ENCODE measurements around the gene LHFPL2.

LHFPL2 gene

GRCh38 chr5:78610163-78610583, 38.4 kb downstream of the LHFPL2 start:
- no peaks in the 10 kb centered on the region for H3K9me3 Mint-ChIP-seq
- H3K27ac Mint-ChIP-seq, result no peak overlapping the region
- no peak for ATAC-seq
- H3K4me1 Mint-ChIP-seq, result no peaks in the 10 kb centered on the region
- H3K36me3 Mint-ChIP-seq (ENCODE audit: low read depth), result no peaks in the 10 kb centered on the region
- peaks cover 4% of the 10 kb centered on the region for H3K27me3 Mint-ChIP-seq
- no peak overlapping the region for H3K4me3 Mint-ChIP-seq
- no peak for DNase-seq

GRCh38 chr5:78607864-78608263, 40.7 kb downstream of the LHFPL2 start:
- DNase-seq (no peak), ATAC-seq (no peak)
- Mint-ChIP-seq H3K4me1 (no peaks in the 10 kb centered on the region), H3K36me3 (ENCODE audit: low read depth) (no peaks in the 10 kb centered on the region), H3K27me3 (peaks cover 4% of the 10 kb centered on the region), H3K27ac (no peak overlapping the region), H3K4me3 (no peak overlapping the region), H3K9me3 (no peaks in the 10 kb centered on the region)

GRCh38 chr5:78606241-78606640, 42.3 kb downstream of the LHFPL2 start:
- peaks cover 4% of the 10 kb centered on the region for H3K27me3 Mint-ChIP-seq

GRCh38 chr5:78605611-78606010, 43.0 kb downstream of the LHFPL2 start:
- ATAC-seq (no peak), DNase-seq (no peak)
- peaks cover 4% of the 10 kb centered on the region for H3K27me3 Mint-ChIP-seq
- no peaks in the 10 kb centered on the region for H3K4me1 Mint-ChIP-seq
- H3K4me3 Mint-ChIP-seq, result no peak overlapping the region
- H3K27ac Mint-ChIP-seq, result no peak overlapping the region
- H3K9me3 Mint-ChIP-seq, result no peaks in the 10 kb centered on the region
- H3K36me3 Mint-ChIP-seq (ENCODE audit: low read depth), result no peaks in the 10 kb centered on the region

More at GRCh38 chr5:78606241-78606640, 42.3 kb downstream of the LHFPL2 start:
- no peak overlapping the region for H3K4me3 Mint-ChIP-seq
- H3K9me3 Mint-ChIP-seq, result no peaks in the 10 kb centered on the region
- DNase-seq, result no peak
- ATAC-seq, result no peak
- H3K36me3 Mint-ChIP-seq (ENCODE audit: low read depth), result no peaks in the 10 kb centered on the region
- H3K4me1 Mint-ChIP-seq, result no peaks in the 10 kb centered on the region
- H3K27ac Mint-ChIP-seq, result no peak overlapping the region

- Mint-ChIP-seq H3K27ac (no peak overlapping the region), H3K9me3 (no peaks in the 10 kb centered on the region), H3K36me3 (ENCODE audit: low read depth) (no peaks in the 10 kb centered on the region)
Measured at GRCh38 chr5:78604689-78605285, 43.8 kb downstream of the LHFPL2 start.

GRCh38 chr5:78603636-78604175, 44.9 kb downstream of the LHFPL2 start:
- no peak for DNase-seq
- Mint-ChIP-seq H3K36me3 (ENCODE audit: low read depth) (no peaks in the 10 kb centered on the region), H3K4me3 (no peak overlapping the region)

More at GRCh38 chr5:78604689-78605285, 43.8 kb downstream of the LHFPL2 start:
- Mint-ChIP-seq H3K4me3 (no peak overlapping the region), H3K4me1 (no peaks in the 10 kb centered on the region), H3K27me3 (peaks cover 4% of the 10 kb centered on the region)
- ATAC-seq, result no peak
- no peak for DNase-seq

GRCh38 chr5:78602400-78602799, 46.2 kb downstream of the LHFPL2 start:
- Mint-ChIP-seq H3K27me3 (peaks cover under 1% of the 10 kb centered on the region), H3K27ac (no peak overlapping the region), H3K4me3 (no peak overlapping the region), H3K4me1 (no peaks in the 10 kb centered on the region), H3K36me3 (ENCODE audit: low read depth) (no peaks in the 10 kb centered on the region), H3K9me3 (no peaks in the 10 kb centered on the region)
- ATAC-seq, result no peak
- DNase-seq, result no peak

More at GRCh38 chr5:78603636-78604175, 44.9 kb downstream of the LHFPL2 start:
- Mint-ChIP-seq H3K4me1 (no peaks in the 10 kb centered on the region), H3K27me3 (peaks cover 4% of the 10 kb centered on the region), H3K9me3 (no peaks in the 10 kb centered on the region), H3K27ac (no peak overlapping the region)
- no peak for ATAC-seq

- DNase-seq (no peak), ATAC-seq (no peak)
- Mint-ChIP-seq H3K27me3 (no peaks in the 10 kb centered on the region), H3K4me3 (no peak overlapping the region), H3K27ac (no peak overlapping the region), H3K4me1 (no peaks in the 10 kb centered on the region), H3K36me3 (ENCODE audit: low read depth) (no peaks in the 10 kb centered on the region), H3K9me3 (no peaks in the 10 kb centered on the region)
Measured at GRCh38 chr5:78601559-78602314, 46.8 kb downstream of the LHFPL2 start.

- Mint-ChIP-seq H3K4me3 (no peak overlapping the region), H3K27me3 (no peaks in the 10 kb centered on the region), H3K36me3 (ENCODE audit: low read depth) (no peaks in the 10 kb centered on the region), H3K4me1 (no peaks in the 10 kb centered on the region), H3K27ac (no peak overlapping the region), H3K9me3 (no peaks in the 10 kb centered on the region)
- ATAC-seq, result no peak
- DNase-seq, result no peak
Measured at GRCh38 chr5:78600687-78601414, 47.7 kb downstream of the LHFPL2 start.

- no peaks in the 10 kb centered on the region for H3K27me3 Mint-ChIP-seq
- DNase-seq (no peak), ATAC-seq (no peak)
- H3K9me3 Mint-ChIP-seq, result no peaks in the 10 kb centered on the region
- H3K27ac Mint-ChIP-seq, result no peak overlapping the region
- H3K36me3 Mint-ChIP-seq (ENCODE audit: low read depth), result no peaks in the 10 kb centered on the region
- no peaks in the 10 kb centered on the region for H3K4me1 Mint-ChIP-seq
- H3K4me3 Mint-ChIP-seq, result no peak overlapping the region
Measured at GRCh38 chr5:78598973-78599372, 49.6 kb downstream of the LHFPL2 start.

GRCh38 chr5:78597974-78598371, 50.6 kb downstream of the LHFPL2 start:
- no peaks in the 10 kb centered on the region for H3K36me3 Mint-ChIP-seq (ENCODE audit: low read depth)
- ATAC-seq, result no peak
- no peaks in the 10 kb centered on the region for H3K9me3 Mint-ChIP-seq
- DNase-seq, result no peak
- no peak overlapping the region for H3K27ac Mint-ChIP-seq
- no peak overlapping the region for H3K4me3 Mint-ChIP-seq
- no peaks in the 10 kb centered on the region for H3K27me3 Mint-ChIP-seq
- no peaks in the 10 kb centered on the region for H3K4me1 Mint-ChIP-seq

GRCh38 chr5:78597068-78597973, 51.3 kb downstream of the LHFPL2 start:
- ATAC-seq, result no peak
- Mint-ChIP-seq H3K4me1 (no peaks in the 10 kb centered on the region), H3K27ac (no peak overlapping the region), H3K4me3 (no peak overlapping the region), H3K27me3 (no peaks in the 10 kb centered on the region), H3K36me3 (ENCODE audit: low read depth) (no peaks in the 10 kb centered on the region), H3K9me3 (no peaks in the 10 kb centered on the region)
- no peak for DNase-seq

- Mint-ChIP-seq H3K27ac (no peak overlapping the region), H3K27me3 (no peaks in the 10 kb centered on the region), H3K4me1 (no peaks in the 10 kb centered on the region), H3K9me3 (no peaks in the 10 kb centered on the region), H3K4me3 (no peak overlapping the region), H3K36me3 (ENCODE audit: low read depth) (no peaks in the 10 kb centered on the region)
- DNase-seq (no peak), ATAC-seq (no peak)
Measured at GRCh38 chr5:78595458-78595921, 53.1 kb downstream of the LHFPL2 start.

Data from activated naive CD8-positive, alpha-beta T cell treated with anti-CD3 and anti-CD28 coated beads, Interleukin-2, amount 50 U/mL, for 24 hours (primary cell).